HG03159 (cell line): ENCODE data around the gene AOPEP.
"Not testable (repeated sequence)": the region's sequence is repeated elsewhere in the genome, so short reads cannot be mapped to it uniquely, and the experiment has no call there.

Experiments
- ATAC-seq: cut with Tn5 transposase; IDR thresholded peaks from one replicate; pipeline ENCODE4 v1.9.1; 2021; ENCODE audit warnings: mild to moderate bottlenecking, moderate library complexity; ENCODE audit not compliant: unreplicated experiment

AOPEP gene

GRCh38 chr9:94867281-94867841 lies 140.9 kb downstream of the AOPEP start:
- no peak for ATAC-seq

GRCh38 chr9:94867842-94868312 lies 141.4 kb downstream of the AOPEP start:
- ATAC-seq = no peak

- no peak for ATAC-seq
These were observed 142.0 kb downstream of the AOPEP start for GRCh38 chr9:94868464-94868863.

GRCh38 chr9:94869415-94869843 lies 142.9 kb downstream of the AOPEP start:
- no peak for ATAC-seq

- no peak for ATAC-seq
These were observed 143.9 kb downstream of the AOPEP start for GRCh38 chr9:94870465-94870792.

GRCh38 chr9:94870793-94871558 lies 144.5 kb downstream of the AOPEP start:
- ATAC-seq = no peak

- ATAC-seq = no peak
These were observed 145.8 kb downstream of the AOPEP start for GRCh38 chr9:94872083-94872833.

GRCh38 chr9:94872891-94873511 lies 146.5 kb downstream of the AOPEP start:
- no peak for ATAC-seq

GRCh38 chr9:94874316-94874715 lies 147.8 kb downstream of the AOPEP start:
- ATAC-seq = no peak

- peak; percentile 94 for ATAC-seq
These were observed 149.0 kb downstream of the AOPEP start for GRCh38 chr9:94875300-94876020.

- not testable (repeated sequence) for ATAC-seq
These were observed 152.3 kb downstream of the AOPEP start for GRCh38 chr9:94878804-94879203.

GRCh38 chr9:94879230-94879629 lies 152.7 kb downstream of the AOPEP start:
- ATAC-seq = no peak

GRCh38 chr9:94881023-94881422 lies 154.5 kb downstream of the AOPEP start:
- ATAC-seq = no peak

GRCh38 chr9:94881454-94881853 lies 155.0 kb downstream of the AOPEP start:
- ATAC-seq = no peak

GRCh38 chr9:94881940-94882339 lies 155.4 kb downstream of the AOPEP start:
- no peak for ATAC-seq

- no peak for ATAC-seq
These were observed 156.6 kb downstream of the AOPEP start for GRCh38 chr9:94882966-94883641.

GRCh38 chr9:94885854-94886447 lies 159.5 kb downstream of the AOPEP start:
- ATAC-seq = no peak

- no peak for ATAC-seq
These were observed 161.2 kb downstream of the AOPEP start for GRCh38 chr9:94887721-94888120.

GRCh38 chr9:94888775-94889174 lies 162.3 kb downstream of the AOPEP start:
- ATAC-seq = no peak

- ATAC-seq = no peak
These were observed 163.1 kb downstream of the AOPEP start for GRCh38 chr9:94889628-94890027.
